ENCODE data around the gene GPRC5A. TPM values are rescaled to one million over a fixed set of nuclear protein-coding genes. Genes with fewer than 3 reads are reported as not detected.
A peak's percentile ranks its signal among the peaks of the same experiment; 100 is the strongest.

Gene GPRC5A
- total RNA-seq, 1 donor, result 4.7 TPM

- H2AFZ ChIP-seq (ENCODE audit: low read length), result no peak overlapping the region
- no peaks in the 10 kb centered on the region for H3K79me2 ChIP-seq (ENCODE audit: insufficient read depth, low read length)
- H3K4me1 ChIP-seq (ENCODE audit: insufficient read depth, low read length), result peaks cover 5% of the 10 kb centered on the region
- H3K4me2 ChIP-seq (ENCODE audit: insufficient read depth, low read length), result no peak overlapping the region
- DNase-seq (ENCODE audit: insufficient read length, low spot score, missing footprints), result no peak
- no peak overlapping the region for H3K27ac ChIP-seq (ENCODE audit: low read depth, low read length)
- H3K4me3 ChIP-seq (ENCODE audit: insufficient read depth, low read length), result no peak overlapping the region
- TF ChIP-seq CTCF (IDR thresholded peaks at IDR 0.05; ENCODE audit: extremely low read depth, low read depth, low read length), result no peak
- H3K9me3 ChIP-seq (ENCODE audit: low read depth, low read length), result no peaks in the 10 kb centered on the region
- no peaks in the 10 kb centered on the region for H4K20me1 ChIP-seq (ENCODE audit: insufficient read depth, low read length)
- H3K36me3 ChIP-seq (ENCODE audit: insufficient read depth, low read length), result no peaks in the 10 kb centered on the region
- no peaks in the 10 kb centered on the region for H3K27me3 ChIP-seq (ENCODE audit: insufficient read depth, low read length)
These were observed 47.2 kb downstream of the GPRC5A start for GRCh38 chr12:12938541-12938940.

- Histone ChIP-seq H4K20me1 (ENCODE audit: insufficient read depth, low read length) (no peaks in the 10 kb centered on the region), H3K36me3 (ENCODE audit: insufficient read depth, low read length) (no peaks in the 10 kb centered on the region), H3K4me3 (ENCODE audit: insufficient read depth, low read length) (no peak overlapping the region), H2AFZ (ENCODE audit: low read length) (no peak overlapping the region), H3K4me1 (ENCODE audit: insufficient read depth, low read length) (peaks cover 12% of the 10 kb centered on the region), H3K4me2 (ENCODE audit: insufficient read depth, low read length) (no peak overlapping the region), H3K27ac (ENCODE audit: low read depth, low read length) (no peak overlapping the region), H3K27me3 (ENCODE audit: insufficient read depth, low read length) (no peaks in the 10 kb centered on the region), H3K9me3 (ENCODE audit: low read depth, low read length) (no peaks in the 10 kb centered on the region), H3K79me2 (ENCODE audit: insufficient read depth, low read length) (no peaks in the 10 kb centered on the region)
- no peak for TF ChIP-seq CTCF (IDR thresholded peaks at IDR 0.05; ENCODE audit: extremely low read depth, low read depth, low read length)
- no peak for DNase-seq (ENCODE audit: insufficient read length, low spot score, missing footprints)
These were observed 48.5 kb downstream of the GPRC5A start for GRCh38 chr12:12939888-12940287.

- no peaks in the 10 kb centered on the region for H3K79me2 ChIP-seq (ENCODE audit: insufficient read depth, low read length)
- no peak overlapping the region for H3K27ac ChIP-seq (ENCODE audit: low read depth, low read length)
- peaks cover 14% of the 10 kb centered on the region for H3K4me1 ChIP-seq (ENCODE audit: insufficient read depth, low read length)
- H2AFZ ChIP-seq (ENCODE audit: low read length), result no peak overlapping the region
- H3K4me3 ChIP-seq (ENCODE audit: insufficient read depth, low read length), result no peak overlapping the region
- H3K27me3 ChIP-seq (ENCODE audit: insufficient read depth, low read length), result no peaks in the 10 kb centered on the region
- no peak for TF ChIP-seq CTCF (IDR thresholded peaks at IDR 0.05; ENCODE audit: extremely low read depth, low read depth, low read length)
- DNase-seq (ENCODE audit: insufficient read length, low spot score, missing footprints), result peak; percentile 25
- no peaks in the 10 kb centered on the region for H3K36me3 ChIP-seq (ENCODE audit: insufficient read depth, low read length)
- no peaks in the 10 kb centered on the region for H4K20me1 ChIP-seq (ENCODE audit: insufficient read depth, low read length)
- no peaks in the 10 kb centered on the region for H3K9me3 ChIP-seq (ENCODE audit: low read depth, low read length)
- H3K4me2 ChIP-seq (ENCODE audit: insufficient read depth, low read length), result no peak overlapping the region
These were observed 50.3 kb downstream of the GPRC5A start for GRCh38 chr12:12941450-12942350.

GRCh38 chr12:12943586-12944260, 52.4 kb downstream of the GPRC5A start:
- Histone ChIP-seq H3K27ac (ENCODE audit: low read depth, low read length) (peak overlapping the region; percentile 53), H3K4me2 (ENCODE audit: insufficient read depth, low read length) (no peak overlapping the region), H3K79me2 (ENCODE audit: insufficient read depth, low read length) (no peaks in the 10 kb centered on the region), H3K4me3 (ENCODE audit: insufficient read depth, low read length) (no peak overlapping the region), H4K20me1 (ENCODE audit: insufficient read depth, low read length) (no peaks in the 10 kb centered on the region), H2AFZ (ENCODE audit: low read length) (no peak overlapping the region), H3K4me1 (ENCODE audit: insufficient read depth, low read length) (peaks cover 18% of the 10 kb centered on the region), H3K27me3 (ENCODE audit: insufficient read depth, low read length) (no peaks in the 10 kb centered on the region), H3K9me3 (ENCODE audit: low read depth, low read length) (no peaks in the 10 kb centered on the region), H3K36me3 (ENCODE audit: insufficient read depth, low read length) (no peaks in the 10 kb centered on the region)
- peak; percentile 88 for DNase-seq (ENCODE audit: insufficient read length, low spot score, missing footprints)
- no peak for TF ChIP-seq CTCF (IDR thresholded peaks at IDR 0.05; ENCODE audit: extremely low read depth, low read depth, low read length)
